ENCODE data around the gene COX7A2L.

GRCh38 chr2:42342795-42343241, 18.2 kb downstream of the COX7A2L start:
- TF ChIP-seq POLR2AphosphoS5 (IDR thresholded peaks at IDR 0.05; ENCODE audit: low read depth, low read length) (no peak), TAF1 (IDR thresholded peaks at IDR 0.05; ENCODE audit: borderline replicate concordance, insufficient read depth, low read length) (no peak)
- TF ChIP-seq, protein P1, sequence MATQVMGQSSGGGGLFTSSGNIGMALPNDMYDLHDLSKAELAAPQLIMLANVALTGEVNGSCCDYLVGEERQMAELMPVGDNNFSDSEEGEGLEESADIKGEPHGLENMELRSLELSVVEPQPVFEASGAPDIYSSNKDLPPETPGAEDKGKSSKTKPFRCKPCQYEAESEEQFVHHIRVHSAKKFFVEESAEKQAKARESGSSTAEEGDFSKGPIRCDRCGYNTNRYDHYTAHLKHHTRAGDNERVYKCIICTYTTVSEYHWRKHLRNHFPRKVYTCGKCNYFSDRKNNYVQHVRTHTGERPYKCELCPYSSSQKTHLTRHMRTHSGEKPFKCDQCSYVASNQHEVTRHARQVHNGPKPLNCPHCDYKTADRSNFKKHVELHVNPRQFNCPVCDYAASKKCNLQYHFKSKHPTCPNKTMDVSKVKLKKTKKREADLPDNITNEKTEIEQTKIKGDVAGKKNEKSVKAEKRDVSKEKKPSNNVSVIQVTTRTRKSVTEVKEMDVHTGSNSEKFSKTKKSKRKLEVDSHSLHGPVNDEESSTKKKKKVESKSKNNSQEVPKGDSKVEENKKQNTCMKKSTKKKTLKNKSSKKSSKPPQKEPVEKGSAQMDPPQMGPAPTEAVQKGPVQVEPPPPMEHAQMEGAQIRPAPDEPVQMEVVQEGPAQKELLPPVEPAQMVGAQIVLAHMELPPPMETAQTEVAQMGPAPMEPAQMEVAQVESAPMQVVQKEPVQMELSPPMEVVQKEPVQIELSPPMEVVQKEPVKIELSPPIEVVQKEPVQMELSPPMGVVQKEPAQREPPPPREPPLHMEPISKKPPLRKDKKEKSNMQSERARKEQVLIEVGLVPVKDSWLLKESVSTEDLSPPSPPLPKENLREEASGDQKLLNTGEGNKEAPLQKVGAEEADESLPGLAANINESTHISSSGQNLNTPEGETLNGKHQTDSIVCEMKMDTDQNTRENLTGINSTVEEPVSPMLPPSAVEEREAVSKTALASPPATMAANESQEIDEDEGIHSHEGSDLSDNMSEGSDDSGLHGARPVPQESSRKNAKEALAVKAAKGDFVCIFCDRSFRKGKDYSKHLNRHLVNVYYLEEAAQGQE (IDR thresholded peaks at IDR 0.05; ENCODE audit: insufficient read depth in 1 of 2, low read depth in 2 of 2, low read length in 2 of 2), result no peak
